Memory B cell (primary cell): ENCODE results near the gene SLFN11.
"Not testable (repeated sequence)": the region's sequence is repeated elsewhere in the genome, so short reads cannot be mapped to it uniquely, and the experiment has no call there.

Experiments
- ATAC-seq: fragments of 150-1000 bp; cut with Tn5 transposase; 2 replicates; pipeline ENCODE4 v1.10.0; 2021; ENCODE audit warnings: low read depth, mild to moderate bottlenecking, moderate library complexity
- DNase-seq, 2 donors: peaks; one replicate each; pipeline ENCODE4 v3.0.0; 2022; ENCODE audit warnings: low spot score in 2 of 2
- H3K27ac Mint-ChIP-seq: one replicate; pipeline ENCODE4 v1.8.0; 2022; ENCODE audit warnings: mild to moderate bottlenecking, moderate library complexity, mixed read lengths
- H3K27me3 Mint-ChIP-seq: one replicate; pipeline ENCODE4 v1.8.0; 2022; ENCODE audit warnings: mixed read lengths
- H3K36me3 Mint-ChIP-seq: one replicate; pipeline ENCODE4 v1.8.0; 2022; ENCODE audit warnings: mild to moderate bottlenecking, mixed read lengths
- H3K4me1 Mint-ChIP-seq: one replicate; pipeline ENCODE4 v1.8.0; 2022; ENCODE audit warnings: mixed read lengths
- H3K4me3 Mint-ChIP-seq: one replicate; pipeline ENCODE4 v1.8.0; 2022; ENCODE audit warnings: mild to moderate bottlenecking, moderate library complexity, mixed read lengths
- H3K9me3 Mint-ChIP-seq: one replicate; pipeline ENCODE4 v1.8.0; 2022; ENCODE audit warnings: mixed read lengths

SLFN11 gene

DNA sequence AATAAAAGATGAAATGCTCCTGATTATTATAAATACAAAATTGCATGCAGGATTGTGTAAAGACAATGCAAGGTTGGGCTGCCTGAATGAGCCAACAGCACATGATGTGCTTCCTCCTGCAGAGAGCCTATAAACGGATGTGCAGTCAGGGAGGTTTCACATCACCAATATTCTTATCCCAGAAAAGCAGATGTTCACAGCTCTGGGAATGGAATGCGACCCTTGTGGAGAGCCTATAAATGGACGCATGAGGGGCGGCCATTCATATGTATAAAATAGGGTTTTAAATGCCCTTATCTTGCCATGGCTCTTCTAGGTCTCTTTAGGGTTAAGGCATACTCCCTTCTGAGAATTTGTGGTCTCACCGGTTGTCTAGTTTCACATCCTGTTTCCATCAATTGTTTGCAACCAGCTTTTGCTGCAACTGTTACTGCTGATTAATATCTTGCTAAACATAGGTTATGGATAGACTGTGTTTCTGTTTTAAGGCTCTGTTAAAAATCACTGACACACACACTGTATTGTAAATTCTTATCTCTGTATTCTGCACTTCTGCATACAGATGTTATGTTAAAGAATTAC is 31.9 kb downstream of the SLFN11 start:
- Mint-ChIP-seq H3K27me3 (no peaks in the 10 kb centered on the region), H3K4me1 (peaks cover 17% of the 10 kb centered on the region), H3K36me3 (peaks cover 2% of the 10 kb centered on the region), H3K27ac (peak overlapping the region; percentile 77), H3K9me3 (peaks cover 2% of the 10 kb centered on the region), H3K4me3 (peak overlapping the region; percentile 72)
- DNase-seq = peak; percentile 40 to 60
- ATAC-seq = peak; percentile 43

DNA sequence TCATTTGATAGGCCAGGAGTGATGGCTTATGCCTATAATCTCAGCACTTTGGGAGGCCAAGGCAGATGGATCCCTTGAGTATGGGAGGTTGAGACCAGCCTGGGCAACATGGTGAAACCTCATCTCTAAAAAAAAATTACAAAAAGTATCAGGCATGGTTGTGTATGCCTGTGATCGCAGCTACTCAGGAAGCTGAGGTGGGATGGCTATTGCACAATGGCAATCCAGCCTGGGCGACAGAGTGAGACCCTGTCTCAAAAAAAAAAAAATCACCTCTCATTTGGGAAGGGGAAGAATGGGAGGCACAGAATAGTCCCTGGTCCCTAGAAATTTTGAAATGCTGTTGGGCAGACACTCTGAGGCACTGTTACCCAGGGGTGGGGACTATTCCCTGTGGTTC is 35.2 kb downstream of the SLFN11 start:
- Mint-ChIP-seq H3K4me1 (peaks cover 11% of the 10 kb centered on the region), H3K27ac (no peak overlapping the region), H3K4me3 (no peak overlapping the region), H3K36me3 (peaks cover 2% of the 10 kb centered on the region), H3K9me3 (peaks cover 2% of the 10 kb centered on the region), H3K27me3 (no peaks in the 10 kb centered on the region)
- ATAC-seq (no peak), DNase-seq (no peak)

DNA sequence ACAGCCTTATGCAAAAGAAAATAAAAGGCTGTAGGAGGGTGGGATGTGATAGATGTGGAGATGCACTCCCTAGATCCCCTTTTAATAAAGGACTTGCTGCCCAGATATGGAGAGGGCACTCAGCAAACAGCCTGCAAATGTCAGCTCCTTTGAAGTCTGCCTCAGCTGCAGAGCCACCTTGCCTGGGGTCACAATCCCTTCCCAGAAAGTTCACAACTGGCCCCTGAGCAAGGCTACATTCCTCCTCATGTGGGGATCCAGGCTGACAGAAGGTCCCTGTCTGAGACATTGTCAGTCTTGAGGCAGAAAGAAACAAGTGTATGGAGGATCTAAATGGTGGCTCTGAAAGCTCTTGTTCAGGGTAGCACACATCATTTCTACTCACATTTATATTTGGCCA is 36.1 kb downstream of the SLFN11 start:
- Mint-ChIP-seq H3K36me3 (peaks cover 4% of the 10 kb centered on the region), H3K9me3 (peaks cover 3% of the 10 kb centered on the region), H3K27ac (no peak overlapping the region), H3K4me1 (peaks cover 7% of the 10 kb centered on the region), H3K27me3 (no peaks in the 10 kb centered on the region), H3K4me3 (no peak overlapping the region)
- no peak for ATAC-seq
- no peak for DNase-seq

DNA sequence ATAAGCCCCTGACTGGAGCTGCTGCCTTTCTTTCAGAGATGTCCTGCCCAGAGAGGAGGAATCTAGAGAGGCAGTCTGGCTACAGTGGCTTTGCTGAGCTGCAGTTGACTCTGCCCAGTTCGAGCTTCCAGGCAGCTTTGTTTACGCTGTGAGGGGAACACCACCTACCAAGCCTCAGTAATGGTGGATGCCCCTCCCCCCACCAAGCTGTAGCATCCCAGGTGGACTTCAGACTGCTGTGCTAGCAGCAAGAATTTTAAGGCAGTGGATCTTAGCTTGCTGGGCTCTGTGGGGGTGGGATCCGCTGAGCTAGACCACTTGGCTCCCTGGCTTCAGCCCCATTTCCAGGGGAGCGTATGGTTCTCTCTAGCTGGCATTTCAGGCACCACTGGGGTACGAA is 39.8 kb downstream of the SLFN11 start:
- H3K27ac Mint-ChIP-seq, H3K4me1 Mint-ChIP-seq, DNase-seq, ATAC-seq, H3K4me3 Mint-ChIP-seq, H3K36me3 Mint-ChIP-seq, H3K27me3 Mint-ChIP-seq, H3K9me3 Mint-ChIP-seq: not testable (repeated sequence)

DNA sequence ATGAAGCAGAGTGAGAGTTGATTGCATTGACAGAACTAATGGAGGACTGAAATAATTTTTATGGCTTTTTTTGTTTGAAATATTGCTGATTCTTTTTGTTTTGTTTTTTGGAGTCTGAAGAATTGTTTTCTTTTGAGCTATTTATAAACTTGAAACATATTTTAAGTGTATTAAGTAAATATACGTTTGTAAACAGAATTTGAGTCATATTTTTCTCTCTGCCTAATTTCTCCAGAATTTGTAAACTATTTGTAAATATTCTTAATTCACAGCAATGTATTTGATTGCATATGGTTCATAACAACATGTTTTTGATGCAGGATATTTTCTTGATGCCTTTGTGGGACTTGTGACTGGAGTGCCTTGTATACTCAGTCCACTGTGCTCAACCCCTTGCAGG is 50.7 kb downstream of the SLFN11 start:
- H3K9me3 Mint-ChIP-seq = peaks cover 3% of the 10 kb centered on the region
- H3K4me3 Mint-ChIP-seq = no peak overlapping the region
- no peaks in the 10 kb centered on the region for H3K27me3 Mint-ChIP-seq
- no peak overlapping the region for H3K27ac Mint-ChIP-seq
- H3K4me1 Mint-ChIP-seq = no peaks in the 10 kb centered on the region
- DNase-seq = no peak
- peaks cover 16% of the 10 kb centered on the region for H3K36me3 Mint-ChIP-seq
- ATAC-seq = no peak

DNA sequence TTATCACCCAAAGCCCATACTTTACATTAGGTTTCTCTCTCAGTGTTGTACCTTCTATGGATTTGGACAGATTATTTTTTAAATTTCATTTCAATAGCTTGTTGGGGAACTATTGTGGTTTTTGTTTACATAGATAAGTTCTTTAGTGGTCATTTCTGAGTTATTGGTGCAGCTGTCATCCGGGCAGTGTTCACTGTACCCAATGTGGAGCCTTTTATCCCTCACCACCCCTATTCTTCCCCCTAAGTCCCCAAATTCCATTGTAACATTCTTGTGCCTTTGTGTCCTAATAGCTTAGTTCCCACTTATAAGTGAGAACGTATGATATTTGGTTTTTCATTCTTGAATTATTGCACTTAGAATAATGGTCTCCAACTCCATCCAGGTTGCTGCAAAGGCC is 57.5 kb downstream of the SLFN11 start:
- H3K9me3 Mint-ChIP-seq = no peaks in the 10 kb centered on the region
- no peak for DNase-seq
- ATAC-seq = no peak
- H3K27me3 Mint-ChIP-seq = no peaks in the 10 kb centered on the region
- H3K4me3 Mint-ChIP-seq = no peak overlapping the region
- no peaks in the 10 kb centered on the region for H3K36me3 Mint-ChIP-seq
- H3K27ac Mint-ChIP-seq = no peak overlapping the region
- H3K4me1 Mint-ChIP-seq = peaks cover 13% of the 10 kb centered on the region

DNA sequence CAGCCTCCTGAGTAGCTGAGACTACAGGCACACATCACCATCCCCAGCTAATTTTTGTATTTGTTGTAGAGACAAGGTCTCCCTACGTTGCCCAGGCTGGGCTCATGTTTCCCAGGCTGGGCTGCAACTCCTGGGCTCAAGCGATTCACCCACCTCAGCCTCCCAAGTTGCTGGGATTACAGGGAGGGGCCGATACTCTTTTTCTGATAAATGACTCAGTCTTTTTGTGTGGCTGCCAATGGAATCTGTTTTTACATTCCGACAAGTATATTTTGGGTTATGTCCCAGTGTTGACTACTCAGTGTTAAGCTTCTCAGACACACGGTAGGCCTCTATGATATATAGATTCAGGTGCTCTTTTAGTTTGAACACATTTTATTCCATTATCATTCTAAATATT is 58.1 kb downstream of the SLFN11 start:
- H3K4me3 Mint-ChIP-seq = no peak overlapping the region
- DNase-seq (no peak), ATAC-seq (no peak)
- peak overlapping the region; percentile 25 for H3K27ac Mint-ChIP-seq
- H3K4me1 Mint-ChIP-seq = peaks cover 13% of the 10 kb centered on the region
- no peaks in the 10 kb centered on the region for H3K27me3 Mint-ChIP-seq
- no peaks in the 10 kb centered on the region for H3K36me3 Mint-ChIP-seq
- no peaks in the 10 kb centered on the region for H3K9me3 Mint-ChIP-seq

DNA sequence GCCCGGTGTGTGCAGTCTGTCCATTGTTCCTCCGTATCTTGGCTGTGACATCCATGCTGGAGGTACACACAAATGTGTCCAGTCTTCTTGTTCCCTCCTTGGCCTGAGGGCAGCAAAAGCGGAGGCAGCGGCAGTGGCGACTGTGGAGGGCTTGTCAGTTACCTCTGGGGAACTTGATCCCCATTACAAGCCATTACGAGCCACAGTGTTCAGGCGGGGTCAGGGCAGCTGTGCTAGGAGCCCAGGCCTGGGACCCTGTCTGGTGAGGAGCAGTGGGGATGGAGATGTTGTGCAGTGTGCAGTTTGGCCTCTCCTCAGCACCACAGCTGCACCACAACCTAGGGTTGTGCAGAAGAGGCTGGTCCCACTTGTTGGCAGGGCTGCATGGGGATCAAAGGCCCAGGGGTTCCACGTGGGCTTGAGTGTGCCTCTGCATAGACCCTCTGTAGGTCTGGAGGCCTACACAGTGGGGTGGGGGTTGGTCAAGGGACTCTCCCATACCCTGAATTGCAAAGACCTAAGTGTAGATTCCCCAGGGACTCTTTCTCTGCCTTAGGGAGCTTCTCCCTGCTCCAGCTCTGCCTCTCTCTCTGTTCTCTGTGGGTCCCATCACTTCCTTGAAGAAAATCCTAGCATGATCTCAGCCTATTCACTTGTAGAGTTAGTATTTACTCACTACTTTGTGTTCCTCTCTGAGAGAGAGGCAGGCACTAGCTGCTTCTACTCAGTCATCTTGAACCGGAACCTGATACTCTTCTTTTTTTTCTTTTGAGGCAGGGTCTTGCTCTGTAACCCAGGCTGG is 58.8 kb downstream of the SLFN11 start:
- Mint-ChIP-seq H3K4me1 (peaks cover 13% of the 10 kb centered on the region), H3K36me3 (no peaks in the 10 kb centered on the region), H3K27ac (peak overlapping the region; percentile 82), H3K9me3 (no peaks in the 10 kb centered on the region), H3K4me3 (peak overlapping the region; percentile 19), H3K27me3 (no peaks in the 10 kb centered on the region)
- no peak for ATAC-seq
- peak in 1 of 2 donors; percentile 2 for DNase-seq

DNA sequence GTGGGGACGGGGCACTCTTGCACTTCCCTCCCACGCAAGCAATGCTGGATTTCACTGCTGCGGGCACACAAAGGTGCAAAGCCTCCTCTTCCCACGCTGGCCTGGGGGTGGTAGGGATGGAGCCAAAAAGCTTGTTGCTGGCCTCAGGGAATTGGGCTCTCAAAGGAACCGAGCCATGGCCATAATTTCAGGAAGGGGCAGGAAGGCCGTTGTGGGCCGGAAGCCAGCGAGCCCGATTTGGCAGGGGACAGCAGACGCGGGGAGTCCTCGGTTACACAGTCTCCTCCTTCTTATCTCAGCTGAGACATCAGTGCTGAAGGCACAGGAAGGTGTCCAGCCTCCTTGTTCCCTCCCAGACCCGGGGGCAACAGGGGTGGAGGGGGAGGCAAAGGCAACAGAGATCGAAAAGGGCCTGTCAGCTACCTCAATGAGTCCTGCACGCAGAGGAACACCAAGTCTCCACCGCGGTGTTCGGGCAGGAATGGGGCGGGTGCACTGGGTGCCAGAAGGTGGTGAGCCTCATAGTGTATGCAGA is 59.5 kb downstream of the SLFN11 start:
- H3K27me3 Mint-ChIP-seq = no peaks in the 10 kb centered on the region
- H3K27ac Mint-ChIP-seq = peak overlapping the region; percentile 82
- H3K4me3 Mint-ChIP-seq = peak overlapping the region; percentile 88
- H3K36me3 Mint-ChIP-seq = no peaks in the 10 kb centered on the region
- ATAC-seq (no peak), DNase-seq (peak in 1 of 2 donors; percentile 17)
- H3K9me3 Mint-ChIP-seq = no peaks in the 10 kb centered on the region
- H3K4me1 Mint-ChIP-seq = peaks cover 13% of the 10 kb centered on the region

DNA sequence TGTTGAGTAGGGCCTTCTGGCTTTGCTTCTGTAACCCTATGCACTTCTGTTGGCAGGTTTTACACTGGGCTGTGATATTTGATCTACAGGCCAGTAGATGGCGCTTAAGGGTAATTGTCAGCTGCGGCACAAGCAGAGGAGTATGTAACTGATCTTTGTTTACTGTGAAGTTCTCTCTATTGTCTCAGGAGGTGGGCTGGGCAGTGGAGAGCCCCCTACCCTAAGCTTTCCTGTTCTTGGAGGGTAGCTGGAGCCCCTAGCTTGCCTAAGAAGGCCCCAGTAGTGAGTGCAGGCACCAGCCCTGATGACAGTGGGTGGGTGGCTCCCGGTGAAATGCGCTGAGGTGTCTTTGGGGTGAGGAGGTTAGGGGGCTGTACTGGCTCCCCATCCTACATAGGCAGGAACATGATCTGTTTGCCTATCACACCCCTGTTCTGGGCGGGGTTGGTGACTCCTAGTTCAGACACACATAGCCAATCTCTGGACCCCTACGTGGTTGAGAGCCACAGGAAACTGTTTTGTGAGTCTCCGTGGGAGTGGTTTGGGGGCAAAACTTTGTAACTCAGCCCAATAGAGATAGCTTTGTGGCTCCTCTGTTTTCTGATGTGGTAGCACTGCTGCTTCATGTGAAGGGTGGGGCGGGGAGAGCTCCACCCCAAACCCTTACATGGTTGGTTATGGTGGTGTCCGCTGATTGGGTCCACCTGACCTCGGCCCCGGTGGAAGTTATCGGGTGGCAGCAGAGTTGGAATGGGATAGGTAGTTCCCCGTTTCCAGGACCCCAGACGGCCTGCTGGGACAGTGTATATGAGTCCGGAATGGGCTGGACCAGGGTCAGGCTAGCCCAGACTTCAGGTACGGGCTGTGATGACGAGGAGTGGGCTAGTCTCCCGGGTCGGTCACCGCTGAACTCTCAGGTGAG is 60.4 kb downstream of the SLFN11 start:
- Mint-ChIP-seq H3K36me3 (no peaks in the 10 kb centered on the region), H3K27ac (peak overlapping the region; percentile 82), H3K4me3 (peak overlapping the region; percentile 88), H3K9me3 (no peaks in the 10 kb centered on the region), H3K27me3 (no peaks in the 10 kb centered on the region), H3K4me1 (peaks cover 13% of the 10 kb centered on the region)
- ATAC-seq (peak; percentile 83), DNase-seq (peak; percentile 61 to 69)

DNA sequence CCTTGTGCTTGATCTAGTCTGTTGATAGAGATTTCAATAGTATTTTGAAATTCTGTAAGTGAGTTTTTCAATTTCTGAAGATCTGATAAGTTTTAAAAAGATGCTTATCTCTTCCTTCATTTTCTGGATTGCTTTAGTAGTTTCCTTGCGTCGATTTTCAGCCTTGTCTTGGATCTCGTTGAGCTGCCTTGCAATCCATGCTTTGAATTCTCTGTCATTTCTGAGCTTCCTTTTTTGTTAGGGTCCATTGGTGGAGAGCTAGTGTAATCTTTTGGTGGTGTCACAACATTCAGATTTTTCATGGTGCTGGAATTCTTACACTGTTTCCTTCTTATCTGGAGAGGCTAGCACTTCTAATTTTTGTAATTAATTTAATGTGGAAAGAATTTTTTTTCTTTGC is 61.1 kb downstream of the SLFN11 start:
- Mint-ChIP-seq H3K4me3 (no peak overlapping the region), H3K9me3 (no peaks in the 10 kb centered on the region), H3K27ac (no peak overlapping the region), H3K4me1 (peaks cover 13% of the 10 kb centered on the region), H3K36me3 (no peaks in the 10 kb centered on the region), H3K27me3 (no peaks in the 10 kb centered on the region)
- ATAC-seq (no peak), DNase-seq (no peak)

DNA sequence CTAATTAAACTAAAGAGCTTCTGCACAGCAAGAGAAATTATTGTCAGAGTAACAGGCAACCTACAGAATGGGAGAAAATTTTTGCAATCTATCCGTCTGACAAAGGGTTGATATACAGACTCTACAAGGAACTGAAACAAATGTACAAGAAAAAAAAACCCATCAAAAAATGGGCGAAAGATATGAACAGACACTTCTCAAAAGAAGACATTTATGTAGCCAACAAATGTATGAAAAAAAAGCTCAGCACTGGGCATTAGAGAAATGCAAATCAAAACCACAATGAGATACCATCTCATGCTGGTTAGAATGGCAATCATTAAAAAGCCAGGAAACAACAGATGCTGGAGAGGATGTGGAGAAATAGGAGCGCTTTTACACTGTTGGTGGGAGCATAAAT is 64.1 kb downstream of the SLFN11 start:
- H3K27me3 Mint-ChIP-seq, H3K9me3 Mint-ChIP-seq, H3K36me3 Mint-ChIP-seq, H3K4me3 Mint-ChIP-seq, DNase-seq, H3K27ac Mint-ChIP-seq, ATAC-seq: not testable (repeated sequence)
- peaks cover 12% of the 10 kb centered on the region for H3K4me1 Mint-ChIP-seq
